ENCODE data around the gene PDK3.

The PDK3 gene

DNA sequence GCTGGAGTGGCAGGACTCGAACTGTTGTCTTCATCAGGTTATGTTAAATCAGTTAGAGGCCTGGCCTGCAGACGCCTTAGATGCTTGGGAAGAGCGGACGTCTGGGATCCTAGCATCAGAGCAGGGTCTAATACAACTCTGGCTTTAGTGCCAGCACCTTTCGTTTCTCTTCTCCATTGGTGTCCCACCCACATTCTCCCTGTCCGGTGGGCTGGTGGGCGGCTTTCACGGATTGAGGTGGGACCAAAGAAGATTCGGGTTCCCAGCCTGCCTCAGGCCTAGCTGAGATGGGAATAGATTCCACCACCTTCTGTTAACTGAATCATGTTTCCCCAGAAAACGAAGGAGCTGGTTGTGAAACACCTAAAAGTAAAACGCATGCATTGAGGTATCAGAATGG is 939 bp downstream of the PDK3 start:
- peaks cover 3% of the 10 kb centered on the region for H3K36me3 ChIP-seq (replicated peaks; ENCODE audit: low read depth, low read length)
- TF ChIP-seq, protein P1, sequence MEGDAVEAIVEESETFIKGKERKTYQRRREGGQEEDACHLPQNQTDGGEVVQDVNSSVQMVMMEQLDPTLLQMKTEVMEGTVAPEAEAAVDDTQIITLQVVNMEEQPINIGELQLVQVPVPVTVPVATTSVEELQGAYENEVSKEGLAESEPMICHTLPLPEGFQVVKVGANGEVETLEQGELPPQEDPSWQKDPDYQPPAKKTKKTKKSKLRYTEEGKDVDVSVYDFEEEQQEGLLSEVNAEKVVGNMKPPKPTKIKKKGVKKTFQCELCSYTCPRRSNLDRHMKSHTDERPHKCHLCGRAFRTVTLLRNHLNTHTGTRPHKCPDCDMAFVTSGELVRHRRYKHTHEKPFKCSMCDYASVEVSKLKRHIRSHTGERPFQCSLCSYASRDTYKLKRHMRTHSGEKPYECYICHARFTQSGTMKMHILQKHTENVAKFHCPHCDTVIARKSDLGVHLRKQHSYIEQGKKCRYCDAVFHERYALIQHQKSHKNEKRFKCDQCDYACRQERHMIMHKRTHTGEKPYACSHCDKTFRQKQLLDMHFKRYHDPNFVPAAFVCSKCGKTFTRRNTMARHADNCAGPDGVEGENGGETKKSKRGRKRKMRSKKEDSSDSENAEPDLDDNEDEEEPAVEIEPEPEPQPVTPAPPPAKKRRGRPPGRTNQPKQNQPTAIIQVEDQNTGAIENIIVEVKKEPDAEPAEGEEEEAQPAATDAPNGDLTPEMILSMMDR (IDR thresholded peaks at IDR 0.05; ENCODE audit: low read depth, low read length): no peak
- TF ChIP-seq EZH2phosphoT487 (IDR thresholded peaks at IDR 0.05; ENCODE audit: low read depth): no peak
- H3K4me2 ChIP-seq (ENCODE audit: low read length): peak overlapping the region; percentile 65
- peaks cover 30% of the 10 kb centered on the region for H3K4me1 ChIP-seq (ENCODE audit: low read length)
- H2AFZ ChIP-seq (ENCODE audit: low read depth, low read length): no peak overlapping the region
- H3K9ac ChIP-seq (ENCODE audit: low read length): peak overlapping the region; percentile 87
- H3K27me3 ChIP-seq (ENCODE audit: low read depth, low read length): no peaks in the 10 kb centered on the region
- peak overlapping the region; percentile 98 for H3K4me3 ChIP-seq (ENCODE audit: low read length)
- H4K20me1 ChIP-seq (ENCODE audit: insufficient read depth, low read length): 0 out of 2 replicates have a peak, but pooled peaks cover 5% of the 10 kb centered on the region
- H3K27ac ChIP-seq (ENCODE audit: low read length): no peak overlapping the region
- peaks cover 10% of the 10 kb centered on the region for H3K79me2 ChIP-seq (ENCODE audit: low read length)
- no peaks in the 10 kb centered on the region for H3K9me3 ChIP-seq (ENCODE audit: insufficient read depth, low read length)

DNA sequence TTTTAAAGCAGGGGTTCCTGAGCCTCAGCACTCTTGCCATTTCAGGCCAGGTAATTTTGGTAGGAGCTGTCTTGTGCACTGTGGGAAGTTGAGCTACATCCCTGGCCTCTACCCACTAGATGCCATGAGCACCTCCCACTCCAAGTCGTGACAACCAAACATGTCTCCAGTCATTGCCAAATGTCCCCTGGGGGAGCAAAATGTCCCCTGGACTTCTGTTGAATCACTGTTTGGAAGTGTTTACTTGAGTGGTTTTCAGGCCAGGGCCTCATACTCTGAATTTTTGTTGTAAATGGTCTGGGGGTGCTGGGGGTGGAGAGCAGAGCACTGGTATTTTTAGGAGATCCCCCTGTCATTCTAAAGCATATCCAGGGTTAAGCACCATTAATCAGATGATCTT is 3.2 kb downstream of the PDK3 start:
- Histone ChIP-seq H3K4me2 (ENCODE audit: low read length) (no peak overlapping the region), H3K36me3 (replicated peaks; ENCODE audit: low read depth, low read length) (peaks cover 3% of the 10 kb centered on the region), H3K27me3 (ENCODE audit: low read depth, low read length) (no peaks in the 10 kb centered on the region), H3K9ac (ENCODE audit: low read length) (no peak overlapping the region), H3K79me2 (ENCODE audit: low read length) (peaks cover 10% of the 10 kb centered on the region), H3K4me1 (ENCODE audit: low read length) (peaks cover 22% of the 10 kb centered on the region), H4K20me1 (ENCODE audit: insufficient read depth, low read length) (0 out of 2 replicates have a peak, but pooled peaks cover 5% of the 10 kb centered on the region), H3K27ac (ENCODE audit: low read length) (no peak overlapping the region), H3K9me3 (ENCODE audit: insufficient read depth, low read length) (no peaks in the 10 kb centered on the region), H3K4me3 (ENCODE audit: low read length) (no peak overlapping the region), H2AFZ (ENCODE audit: low read depth, low read length) (no peak overlapping the region)
- TF ChIP-seq EZH2phosphoT487 (IDR thresholded peaks at IDR 0.05; ENCODE audit: low read depth): no peak
- TF ChIP-seq, protein P1 (IDR thresholded peaks at IDR 0.05; ENCODE audit: low read depth, low read length): no peak

DNA sequence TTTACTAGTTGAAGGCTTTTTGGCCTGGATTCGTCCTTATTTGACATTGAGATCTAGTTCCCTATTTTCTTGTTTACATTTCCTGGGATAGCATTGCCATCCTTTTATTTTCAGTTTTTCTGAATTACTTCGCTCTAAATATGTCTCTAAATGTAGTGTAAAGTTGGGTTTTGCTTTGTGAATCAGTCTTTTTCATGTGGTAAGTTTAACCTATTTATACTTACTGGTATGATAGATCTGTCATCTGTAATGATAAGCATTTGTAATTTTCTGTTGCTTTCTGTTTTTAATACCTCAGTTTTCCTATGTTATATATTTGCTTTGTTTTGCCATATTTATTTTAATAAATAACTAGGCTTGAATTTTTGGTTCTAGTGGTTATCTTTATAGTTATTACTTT is 6.7 kb downstream of the PDK3 start:
- Histone ChIP-seq H3K4me2 (ENCODE audit: low read length) (no peak overlapping the region), H3K36me3 (replicated peaks; ENCODE audit: low read depth, low read length) (peaks cover 3% of the 10 kb centered on the region), H3K79me2 (ENCODE audit: low read length) (peaks cover 14% of the 10 kb centered on the region), H3K27me3 (ENCODE audit: low read depth, low read length) (no peaks in the 10 kb centered on the region), H3K27ac (ENCODE audit: low read length) (no peak overlapping the region), H3K9me3 (ENCODE audit: insufficient read depth, low read length) (no peaks in the 10 kb centered on the region), H3K9ac (ENCODE audit: low read length) (no peak overlapping the region), H3K4me3 (ENCODE audit: low read length) (no peak overlapping the region), H2AFZ (ENCODE audit: low read depth, low read length) (no peak overlapping the region), H4K20me1 (ENCODE audit: insufficient read depth, low read length) (0 out of 2 replicates have a peak, but pooled peaks cover 5% of the 10 kb centered on the region), H3K4me1 (ENCODE audit: low read length) (no peaks in the 10 kb centered on the region)
- TF ChIP-seq, protein P1 (IDR thresholded peaks at IDR 0.05; ENCODE audit: low read depth, low read length): no peak
- TF ChIP-seq EZH2phosphoT487 (IDR thresholded peaks at IDR 0.05; ENCODE audit: low read depth): no peak

DNA sequence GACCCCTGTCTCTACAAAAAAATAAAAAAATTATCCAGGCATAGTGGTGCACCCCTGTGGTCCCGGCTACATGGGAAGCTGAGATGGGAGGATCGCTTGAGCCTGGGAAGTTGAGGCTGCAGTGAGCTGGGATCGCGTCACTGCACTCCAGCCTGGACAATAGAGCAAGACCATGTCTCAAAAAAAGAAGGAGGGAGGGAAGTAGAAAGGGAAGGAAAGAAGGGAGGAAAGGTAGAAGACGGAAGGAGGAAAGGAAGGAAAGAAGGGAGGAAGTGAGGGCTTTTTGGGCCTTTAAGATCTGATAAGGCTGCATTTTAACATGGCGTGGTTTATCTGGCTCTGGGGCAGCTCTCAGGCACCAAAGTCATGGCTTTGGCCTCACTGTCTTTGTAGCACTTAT is 10.4 kb downstream of the PDK3 start:
- Histone ChIP-seq H3K9me3 (ENCODE audit: insufficient read depth, low read length) (no peaks in the 10 kb centered on the region), H3K36me3 (replicated peaks; ENCODE audit: low read depth, low read length) (no peaks in the 10 kb centered on the region), H3K79me2 (ENCODE audit: low read length) (peaks cover 36% of the 10 kb centered on the region), H3K9ac (ENCODE audit: low read length) (no peak overlapping the region), H3K4me2 (ENCODE audit: low read length) (no peak overlapping the region), H4K20me1 (ENCODE audit: insufficient read depth, low read length) (no peaks in the 10 kb centered on the region), H3K27ac (ENCODE audit: low read length) (no peak overlapping the region), H3K27me3 (ENCODE audit: low read depth, low read length) (no peaks in the 10 kb centered on the region), H2AFZ (ENCODE audit: low read depth, low read length) (no peak overlapping the region), H3K4me3 (ENCODE audit: low read length) (no peak overlapping the region), H3K4me1 (ENCODE audit: low read length) (peaks cover 17% of the 10 kb centered on the region)
- TF ChIP-seq EZH2phosphoT487 (IDR thresholded peaks at IDR 0.05; ENCODE audit: low read depth): no peak
- TF ChIP-seq, protein P1 (IDR thresholded peaks at IDR 0.05; ENCODE audit: low read depth, low read length): no peak
